22Rv1 (cell line): ENCODE measurements around the gene KIF1C.

ENCODE experiments used
- CTCF ChIP-seq: fragments of 450-650 bp; IDR thresholded peaks from 2 replicates; pipeline ENCODE4 v1.5.1; 2017; ENCODE audit warnings: mild to moderate bottlenecking
- ZFX ChIP-seq: fragments of 450-650 bp; IDR thresholded peaks from 2 replicates; pipeline ENCODE4 v1.6.1; 2017; ENCODE audit warnings: antibody characterized with exemption, borderline replicate concordance

DNA sequence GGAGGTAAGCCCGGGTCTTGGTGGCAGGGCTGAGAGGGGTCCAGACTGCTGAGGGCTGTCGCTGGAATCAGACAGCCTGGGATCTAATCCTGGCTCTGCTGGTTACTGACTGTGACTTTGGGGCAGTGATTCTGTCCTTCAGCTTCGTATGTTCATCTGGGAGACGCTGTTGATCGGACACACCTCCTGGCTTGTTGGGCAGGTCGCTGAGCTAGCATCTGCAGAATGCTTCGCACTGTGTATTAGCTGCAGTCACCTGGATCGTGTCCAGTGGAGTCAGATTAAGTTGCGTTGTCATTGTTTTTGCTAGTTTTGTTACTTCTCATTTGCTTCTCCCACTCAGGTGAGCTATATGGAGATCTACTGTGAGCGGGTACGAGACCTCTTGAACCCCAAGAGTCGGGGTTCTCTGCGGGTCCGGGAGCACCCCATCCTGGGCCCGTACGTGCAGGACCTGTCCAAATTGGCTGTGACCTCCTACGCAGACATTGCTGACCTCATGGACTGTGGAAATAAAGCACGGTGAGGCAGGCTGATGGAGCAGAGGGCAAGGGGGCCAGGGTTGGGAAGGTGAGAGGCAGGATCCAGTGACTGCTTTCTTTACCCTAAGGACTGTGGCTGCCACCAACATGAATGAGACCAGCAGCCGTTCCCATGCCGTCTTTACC lies 4.5 kb downstream of the KIF1C start:
- TF ChIP-seq ZFX (no peak), CTCF (no peak)
